DND-41 (cell line): ENCODE measurements around the gene PTGES3.
A peak's percentile ranks its signal among the peaks of the same experiment; 100 is the strongest.

Source experiments
- ATAC-seq: fragments of 200-7000 bp; cut with Tn5 transposase; 3 replicates; pipeline ENCODE4 v1.9.1; 2021; ENCODE audit warnings: low read depth; ENCODE audit not compliant: insufficient read depth
- DNase-seq: peaks from one replicate; pipeline ENCODE4 v3.0.0-alpha.2; 2020
- H2AFZ ChIP-seq: 2 replicates; pipeline ENCODE4 v1.6.0; 2012; ENCODE audit warnings: low read depth, low read length
- H3K27ac ChIP-seq: 2 replicates; pipeline ENCODE4 v1.5.1; 2012; ENCODE audit warnings: low read length, inconsistent platforms
- H3K27me3 ChIP-seq: fragments of 200-600 bp; sonication (generic); 2 replicates; pipeline ENCODE4 v1.6.0; 2012; ENCODE audit warnings: low read length, mild to moderate bottlenecking, inconsistent platforms; ENCODE audit not compliant: insufficient read depth, poor library complexity
- H3K36me3 ChIP-seq: 2 replicates; pipeline ENCODE4 v1.5.1; 2012; ENCODE audit warnings: low read length, inconsistent platforms; ENCODE audit not compliant: insufficient read depth
- H3K4me1 ChIP-seq: 2 replicates; pipeline ENCODE4 v1.5.1; 2012; ENCODE audit warnings: mild to moderate bottlenecking, low read length; ENCODE audit not compliant: insufficient read depth
- H3K4me2 ChIP-seq: 2 replicates; pipeline ENCODE4 v1.6.0; 2012; ENCODE audit warnings: mild to moderate bottlenecking, moderate library complexity, low read length, inconsistent platforms; ENCODE audit not compliant: insufficient read depth
- H3K4me3 ChIP-seq, 2 experiments: fragments of 200-600 bp in 1 of 2; shearing (Covaris generic) in 1 of 2; 2 replicates each; pipeline ENCODE4 v1.5.1; 2012 to 2016; ENCODE audit warnings: inconsistent platforms in 2 of 2, low read length in 2 of 2, mild to moderate bottlenecking in 2 of 2, low read depth in 1 of 2, moderate library complexity in 1 of 2
- H3K79me2 ChIP-seq: 2 replicates; pipeline ENCODE4 v1.6.0; 2012; ENCODE audit warnings: low read length, inconsistent platforms; ENCODE audit not compliant: insufficient read depth
- H3K9ac ChIP-seq: 2 replicates; pipeline ENCODE4 v1.6.0; 2012; ENCODE audit warnings: low read depth, mild to moderate bottlenecking, inconsistent platforms, low read length, moderate library complexity
- H3K9me3 ChIP-seq: 2 replicates; pipeline ENCODE4 v1.5.1; 2012; ENCODE audit warnings: low read length, moderate library complexity, mild to moderate bottlenecking, inconsistent platforms; ENCODE audit not compliant: insufficient read depth, severe bottlenecking
- H4K20me1 ChIP-seq: 2 replicates; pipeline ENCODE4 v1.6.0; 2012; ENCODE audit warnings: low read length; ENCODE audit not compliant: insufficient read depth
- EZH2 ChIP-seq: IDR thresholded peaks from 3 replicates; pipeline ENCODE4 v1.6.1; 2012; ENCODE audit warnings: borderline replicate concordance, low read depth, mild to moderate bottlenecking, moderate library complexity, low read length, inconsistent platforms; ENCODE audit not compliant: severe bottlenecking
- TF ChIP-seq, protein P1 (sequence below): IDR thresholded peaks from 2 replicates; pipeline ENCODE4 v1.5.1; 2012; ENCODE audit warnings: borderline replicate concordance, low read length, moderate library complexity, mild to moderate bottlenecking; ENCODE audit not compliant: poor library complexity, severe bottlenecking; ENCODE audit errors: extremely low read depth

Gene PTGES3

DNA sequence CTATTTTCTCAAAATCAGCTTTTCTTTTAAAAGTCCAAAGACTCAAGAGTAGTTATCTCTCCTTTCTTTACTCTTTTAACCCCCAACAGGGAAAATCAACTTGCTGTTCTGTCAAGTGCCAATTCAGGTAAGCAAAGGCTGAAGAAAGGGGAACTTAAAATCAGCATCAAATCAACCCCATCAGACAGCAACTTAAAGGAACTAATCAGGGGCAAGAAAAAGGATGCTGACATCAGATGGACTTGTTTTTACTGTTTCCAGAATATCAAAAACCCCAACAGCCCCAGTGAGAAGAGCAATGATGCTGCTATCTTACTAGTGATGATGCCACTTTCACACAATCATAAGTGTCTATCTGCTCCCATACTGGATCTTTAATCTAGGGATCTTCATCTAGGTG is 61.4 kb downstream of the PTGES3 start:
- H3K36me3 ChIP-seq, result peaks cover 34% of the 10 kb centered on the region
- H3K9ac ChIP-seq, result no peak overlapping the region
- H3K4me3 ChIP-seq, result no peak overlapping the region
- DNase-seq (no peak), ATAC-seq (no peak)
- H3K27me3 ChIP-seq, result no peaks in the 10 kb centered on the region
- H3K4me1 ChIP-seq, result peaks cover 31% of the 10 kb centered on the region
- H2AFZ ChIP-seq, result no peak overlapping the region
- peaks cover 27% of the 10 kb centered on the region; the same call in 1 of the 2 replicates for H4K20me1 ChIP-seq
- TF ChIP-seq, protein P1, sequence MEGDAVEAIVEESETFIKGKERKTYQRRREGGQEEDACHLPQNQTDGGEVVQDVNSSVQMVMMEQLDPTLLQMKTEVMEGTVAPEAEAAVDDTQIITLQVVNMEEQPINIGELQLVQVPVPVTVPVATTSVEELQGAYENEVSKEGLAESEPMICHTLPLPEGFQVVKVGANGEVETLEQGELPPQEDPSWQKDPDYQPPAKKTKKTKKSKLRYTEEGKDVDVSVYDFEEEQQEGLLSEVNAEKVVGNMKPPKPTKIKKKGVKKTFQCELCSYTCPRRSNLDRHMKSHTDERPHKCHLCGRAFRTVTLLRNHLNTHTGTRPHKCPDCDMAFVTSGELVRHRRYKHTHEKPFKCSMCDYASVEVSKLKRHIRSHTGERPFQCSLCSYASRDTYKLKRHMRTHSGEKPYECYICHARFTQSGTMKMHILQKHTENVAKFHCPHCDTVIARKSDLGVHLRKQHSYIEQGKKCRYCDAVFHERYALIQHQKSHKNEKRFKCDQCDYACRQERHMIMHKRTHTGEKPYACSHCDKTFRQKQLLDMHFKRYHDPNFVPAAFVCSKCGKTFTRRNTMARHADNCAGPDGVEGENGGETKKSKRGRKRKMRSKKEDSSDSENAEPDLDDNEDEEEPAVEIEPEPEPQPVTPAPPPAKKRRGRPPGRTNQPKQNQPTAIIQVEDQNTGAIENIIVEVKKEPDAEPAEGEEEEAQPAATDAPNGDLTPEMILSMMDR, result no peak
- TF ChIP-seq EZH2, result no peak
- peaks cover 89% of the 10 kb centered on the region for H3K79me2 ChIP-seq
- no peaks in the 10 kb centered on the region for H3K9me3 ChIP-seq
- H3K27ac ChIP-seq, result 0 out of 2 replicates have a peak overlapping the region, but pooled peaks have one; percentile 10
- 0 out of 2 replicates have a peak overlapping the region, but pooled peaks have one; percentile 15 for H3K4me2 ChIP-seq

DNA sequence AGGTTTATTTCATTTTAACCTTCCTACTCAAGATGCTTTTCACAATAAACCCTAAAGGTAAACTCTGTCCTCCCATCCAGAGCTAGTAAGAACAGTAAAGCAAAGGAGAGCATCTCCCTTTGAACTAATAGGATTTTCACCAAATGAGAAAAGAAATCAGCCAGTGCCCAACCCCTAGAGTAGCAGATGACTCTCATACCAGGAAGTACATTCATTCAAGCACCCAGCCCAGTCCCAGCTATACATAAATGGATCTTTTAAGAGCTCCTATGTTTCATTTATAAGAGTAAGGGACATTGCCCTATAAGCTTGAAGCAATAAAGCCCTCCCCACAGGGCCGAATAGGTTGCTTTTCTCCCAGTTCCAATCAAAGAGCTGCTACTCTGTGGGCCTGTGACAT is 65.5 kb downstream of the PTGES3 start:
- Histone ChIP-seq H4K20me1 (peaks cover 28% of the 10 kb centered on the region), H3K4me2 (no peak overlapping the region), H3K4me1 (peaks cover 9% of the 10 kb centered on the region; the same call in 1 of the 2 replicates)

DNA sequence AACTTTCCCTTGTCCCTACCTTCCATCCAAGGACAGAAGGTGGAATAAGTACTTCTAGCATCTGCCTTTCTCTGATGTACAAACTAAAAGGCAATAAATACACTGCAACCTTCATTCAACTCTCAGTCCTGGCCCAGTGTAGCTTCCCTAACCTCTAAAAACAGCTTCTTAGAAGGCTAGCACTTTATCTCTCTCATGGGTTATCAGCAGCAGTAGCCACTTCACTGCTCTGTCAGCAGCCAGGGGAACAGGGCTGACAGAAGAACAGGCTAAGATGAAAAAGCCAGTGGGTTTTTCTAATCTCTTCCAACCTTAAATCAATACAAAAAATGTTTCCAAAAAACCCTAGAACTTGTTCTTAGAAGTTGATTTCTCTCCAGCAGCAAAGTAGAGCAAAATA is 71.2 kb downstream of the PTGES3 start:
- DNase-seq (no peak), ATAC-seq (no peak)
- Histone ChIP-seq H4K20me1 (peaks cover 23% of the 10 kb centered on the region), H3K4me1 (no peaks in the 10 kb centered on the region), H3K36me3 (peaks cover 74% of the 10 kb centered on the region), H3K4me2 (no peak overlapping the region), H3K79me2 (peaks cover 56% of the 10 kb centered on the region), H3K9me3 (no peaks in the 10 kb centered on the region), H3K27me3 (no peaks in the 10 kb centered on the region), H2AFZ (no peak overlapping the region), H3K4me3 (no peak overlapping the region), H3K9ac (no peak overlapping the region), H3K27ac (no peak overlapping the region)
- TF ChIP-seq, protein P1, result no peak
- TF ChIP-seq EZH2, result no peak

More for the DNA sequence above, 65.5 kb downstream of the PTGES3 start:
- TF ChIP-seq, protein P1, result no peak
- no peak for TF ChIP-seq EZH2
- peaks cover 96% of the 10 kb centered on the region for H3K79me2 ChIP-seq
- no peak for DNase-seq
- no peak overlapping the region for H3K4me3 ChIP-seq
- no peaks in the 10 kb centered on the region for H3K9me3 ChIP-seq
- no peaks in the 10 kb centered on the region for H3K27me3 ChIP-seq
- no peak overlapping the region for H3K9ac ChIP-seq
- peaks cover 47% of the 10 kb centered on the region for H3K36me3 ChIP-seq
- H2AFZ ChIP-seq, result no peak overlapping the region
- ATAC-seq, result no peak
- no peak overlapping the region for H3K27ac ChIP-seq

DNA sequence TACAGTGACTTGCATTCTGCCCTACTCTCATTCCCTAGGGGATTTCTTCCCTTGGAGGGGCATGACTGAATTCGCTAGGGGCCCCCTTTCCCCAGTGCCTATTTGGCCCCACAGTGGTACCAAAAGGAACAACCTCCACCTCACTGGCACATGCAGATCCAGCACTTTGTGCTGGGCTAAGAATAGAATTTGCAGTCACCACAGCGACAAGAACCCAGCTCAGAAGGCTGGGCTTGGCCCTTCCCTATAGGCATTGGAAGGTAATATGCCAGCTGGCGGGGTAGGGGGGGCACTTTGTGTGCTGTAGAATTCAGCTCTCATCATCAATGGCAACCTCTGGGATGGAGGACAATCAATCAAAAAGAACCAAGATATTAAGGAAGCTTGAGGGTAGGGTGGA is 71.8 kb downstream of the PTGES3 start:
- Histone ChIP-seq H3K4me1 (no peaks in the 10 kb centered on the region), H3K36me3 (peaks cover 79% of the 10 kb centered on the region), H3K9ac (no peak overlapping the region), H3K9me3 (no peaks in the 10 kb centered on the region), H2AFZ (no peak overlapping the region), H3K4me2 (no peak overlapping the region), H3K4me3 (no peak overlapping the region), H4K20me1 (peaks cover 17% of the 10 kb centered on the region), H3K79me2 (peaks cover 50% of the 10 kb centered on the region), H3K27me3 (no peaks in the 10 kb centered on the region), H3K27ac (no peak overlapping the region)
- no peak for ATAC-seq
- DNase-seq, result no peak
- TF ChIP-seq EZH2, result no peak
- TF ChIP-seq, protein P1, result no peak
